HG02938 (cell line): ENCODE results near the gene NOS1AP.
"Not testable (repeated sequence)": the region's sequence is repeated elsewhere in the genome, so short reads cannot be mapped to it uniquely, and the experiment has no call there.

Source experiments
- ATAC-seq: cut with Tn5 transposase; IDR thresholded peaks from one replicate; pipeline ENCODE4 v1.9.1; 2021; ENCODE audit warnings: mild to moderate bottlenecking, moderate library complexity; ENCODE audit not compliant: unreplicated experiment

The NOS1AP gene

DNA sequence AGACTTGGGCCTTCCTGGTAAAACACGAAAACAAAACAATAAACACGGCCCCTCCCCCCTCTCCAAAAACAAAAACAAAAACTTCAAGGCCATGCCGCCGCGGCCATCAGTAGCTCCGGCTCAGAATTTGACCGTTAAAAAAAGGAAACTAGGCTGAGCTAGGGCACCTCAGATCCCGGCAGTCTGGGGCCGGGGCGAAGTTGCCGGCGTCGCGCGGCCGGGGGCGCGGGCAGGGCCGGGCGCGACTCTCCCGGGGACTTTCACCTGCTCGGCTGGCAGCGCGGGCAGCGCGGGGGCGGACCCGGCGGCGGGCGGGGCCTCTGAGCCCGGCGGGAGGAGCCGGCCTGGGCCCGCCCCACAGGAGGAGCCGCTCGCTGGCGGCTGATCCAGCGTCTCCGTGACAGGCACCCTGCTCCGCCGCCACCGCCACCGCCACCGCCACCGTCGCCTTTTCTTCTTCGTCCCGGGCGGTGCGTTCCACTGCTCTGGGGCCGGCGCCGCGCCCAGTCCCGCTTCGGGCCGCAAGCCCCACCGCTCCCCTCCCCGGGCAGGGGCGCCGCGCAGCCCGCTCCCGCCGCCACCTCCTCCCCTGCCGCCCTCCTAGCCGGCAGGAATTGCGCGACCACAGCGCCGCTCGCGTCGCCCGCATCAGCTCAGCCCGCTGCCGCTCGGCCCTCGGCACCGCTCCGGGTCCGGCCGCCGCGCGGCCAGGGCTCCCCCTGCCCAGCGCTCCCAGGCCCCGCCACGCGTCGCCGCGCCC lies at the start of gene NOS1AP:
TSS of gene NOS1AP (plus strand) at position 358 of the 760 bp plus-strand sequence. CDS start 487 bp downstream, outside the sequence.
- peak; percentile 91 for ATAC-seq

- no peak for ATAC-seq
Observed at GRCh38 chr1:162020150-162020549, 49.3 kb upstream of the NOS1AP start.

DNA sequence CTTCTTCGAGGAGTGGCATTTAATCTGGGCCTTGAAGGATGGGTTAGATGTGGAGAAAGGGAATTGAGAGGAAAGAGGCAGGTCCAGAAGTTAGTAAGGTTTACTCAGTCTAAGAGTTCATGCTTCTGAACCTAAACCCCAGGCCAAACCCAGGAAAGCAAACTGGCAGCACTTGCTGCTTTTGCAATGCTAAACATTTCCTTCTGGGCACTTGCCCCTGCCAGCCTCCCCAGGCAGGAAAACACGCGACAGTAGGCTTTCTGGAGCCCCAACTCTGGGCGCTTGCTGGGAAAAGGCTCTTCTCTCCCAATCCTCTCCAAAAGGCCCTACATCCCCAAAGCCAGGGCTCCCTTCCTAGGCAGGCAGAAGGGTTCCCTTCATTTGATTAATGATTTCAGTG lies 48.4 kb upstream of the NOS1AP start:
- no peak for ATAC-seq

DNA sequence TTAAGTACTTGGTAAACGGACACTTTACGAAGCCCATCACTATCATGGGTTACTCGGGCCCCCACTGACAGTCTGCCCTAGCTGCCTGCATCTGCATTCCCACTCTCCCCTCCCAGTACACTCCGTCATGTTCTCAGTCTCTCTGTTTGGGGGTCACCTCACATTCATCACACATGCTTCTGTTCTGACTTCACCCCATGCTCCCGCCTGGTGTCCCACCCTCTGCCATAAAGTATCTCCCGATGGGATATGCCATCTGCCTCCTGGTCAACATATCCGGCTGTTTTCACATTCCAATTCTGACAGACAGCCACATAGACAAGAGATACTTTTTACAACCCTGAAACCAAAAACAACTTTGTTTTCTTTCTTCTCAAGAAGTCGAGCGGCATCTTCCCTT lies 46.9 kb upstream of the NOS1AP start:
- no peak for ATAC-seq

- ATAC-seq: no peak
Observed at GRCh38 chr1:162023181-162023546, 46.3 kb upstream of the NOS1AP start.

- ATAC-seq: no peak
Observed at GRCh38 chr1:162023547-162024501, 45.7 kb upstream of the NOS1AP start, which contains the start of gene OLFML2B. Gene OLFML2B (minus strand): TSS chr1:162023869. CDS start chr1:162023430, 439 bp downstream.

- no peak for ATAC-seq
Observed at GRCh38 chr1:162025541-162025940, 44.0 kb upstream of the NOS1AP start.

DNA sequence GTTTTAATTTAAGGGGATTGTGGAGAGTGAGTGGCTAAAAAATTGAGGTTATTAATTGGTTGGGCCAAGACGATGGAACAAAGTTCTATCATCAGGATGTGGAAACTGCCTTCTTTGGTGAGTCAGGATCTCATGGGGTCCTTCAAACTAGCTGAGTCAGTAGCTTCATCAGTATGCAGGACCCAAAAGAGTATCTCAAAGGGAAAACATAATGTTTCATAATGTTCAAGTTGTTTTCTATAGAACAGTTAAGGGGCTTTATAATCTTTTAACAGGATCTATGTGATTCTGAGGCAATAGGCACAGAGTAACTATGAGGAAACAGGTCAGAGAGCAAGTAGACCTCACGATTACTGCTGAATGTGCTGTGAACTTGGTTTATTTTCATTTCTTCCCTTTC lies 42.6 kb upstream of the NOS1AP start:
- no peak for ATAC-seq

- ATAC-seq: peak; percentile 56
Observed at GRCh38 chr1:162028726-162029125, 40.8 kb upstream of the NOS1AP start.

- no peak for ATAC-seq
Observed at GRCh38 chr1:162029157-162029556, 40.3 kb upstream of the NOS1AP start.

- ATAC-seq: no peak
Observed at GRCh38 chr1:162030759-162031280, 38.7 kb upstream of the NOS1AP start.

GRCh38 chr1:162033428-162033827 lies 36.1 kb upstream of the NOS1AP start:
- no peak for ATAC-seq

- ATAC-seq: no peak
Observed at GRCh38 chr1:162035241-162035640, 34.2 kb upstream of the NOS1AP start.

- no peak for ATAC-seq
Observed at GRCh38 chr1:162036163-162036562, 33.3 kb upstream of the NOS1AP start.

DNA sequence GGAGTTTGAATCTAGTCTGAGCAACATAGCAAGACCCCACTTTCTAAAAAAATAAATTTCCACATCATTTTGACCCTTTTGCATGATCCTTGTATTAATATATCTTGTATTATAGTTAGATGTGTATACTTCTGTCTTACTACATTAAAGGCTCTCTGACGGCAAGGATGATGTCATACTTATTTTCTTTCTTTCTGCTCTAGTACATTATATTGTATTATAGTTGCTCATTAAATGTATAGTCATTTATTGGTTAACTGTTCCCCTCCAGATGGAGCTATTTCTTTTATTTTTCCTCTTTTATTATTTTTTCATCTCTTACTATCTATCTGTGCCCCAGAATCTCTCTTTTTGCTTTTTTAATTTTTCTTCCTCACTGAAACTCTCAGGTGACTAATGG lies 30.9 kb upstream of the NOS1AP start:
- ATAC-seq: no peak

- ATAC-seq: no peak
Observed at GRCh38 chr1:162040001-162040400, 29.5 kb upstream of the NOS1AP start.

GRCh38 chr1:162040657-162041056 lies 28.8 kb upstream of the NOS1AP start:
- no peak for ATAC-seq

DNA sequence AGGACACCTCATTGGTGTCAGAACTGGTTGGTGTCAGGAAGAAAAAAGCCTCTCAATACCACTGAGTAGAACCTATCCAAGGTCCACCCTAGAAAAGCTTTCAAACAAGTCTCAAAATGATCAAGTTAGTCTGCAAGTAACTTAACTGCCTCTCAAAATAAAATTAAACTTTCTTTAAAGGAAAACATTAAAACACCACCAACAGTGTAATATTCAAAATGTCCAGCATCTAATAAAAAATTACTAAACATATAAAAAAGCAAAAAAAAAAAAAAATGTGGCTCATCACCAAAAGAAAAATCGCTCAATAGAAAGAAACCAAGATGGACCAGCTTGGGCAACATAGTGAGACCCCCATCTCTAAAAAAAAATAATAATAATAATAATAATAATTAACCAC lies 27.1 kb upstream of the NOS1AP start:
- no peak for ATAC-seq

DNA sequence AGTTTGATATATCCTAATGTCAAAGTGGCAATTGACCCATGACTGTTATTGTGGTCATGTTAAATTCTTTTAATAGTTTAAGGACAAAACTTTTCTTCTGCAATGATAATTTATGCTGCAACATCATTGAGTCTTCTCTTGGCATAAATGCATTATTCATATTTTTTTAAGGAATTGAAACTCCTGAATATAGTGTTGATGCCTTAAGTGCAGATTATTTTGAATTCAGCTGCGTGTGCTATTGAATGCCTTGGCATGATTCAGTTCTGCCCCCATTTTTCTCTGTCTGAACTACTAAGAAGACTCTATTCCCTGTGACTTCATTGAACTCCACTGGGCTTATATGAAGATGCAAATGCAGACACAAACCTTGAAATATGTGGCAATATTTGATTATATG lies 22.6 kb upstream of the NOS1AP start:
- ATAC-seq: no peak

DNA sequence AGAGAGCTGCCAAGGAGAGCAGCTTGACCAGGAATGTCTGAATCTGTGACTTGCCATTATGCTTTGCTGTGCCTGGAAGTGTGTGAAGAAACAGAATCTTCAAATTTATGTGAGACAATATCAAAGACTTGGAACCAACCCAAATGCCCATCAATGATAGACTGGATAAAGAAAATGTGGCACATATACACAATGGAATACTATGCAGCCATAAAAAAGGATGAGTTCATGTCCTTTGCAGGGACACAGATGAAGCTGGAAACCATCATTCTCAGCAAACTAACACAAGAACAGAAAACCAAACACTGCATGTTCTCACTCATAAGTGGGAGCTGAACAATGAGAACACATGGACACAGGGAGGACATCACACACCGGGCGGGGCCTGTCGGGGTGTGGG lies 15.5 kb upstream of the NOS1AP start:
- not testable (repeated sequence) for ATAC-seq

DNA sequence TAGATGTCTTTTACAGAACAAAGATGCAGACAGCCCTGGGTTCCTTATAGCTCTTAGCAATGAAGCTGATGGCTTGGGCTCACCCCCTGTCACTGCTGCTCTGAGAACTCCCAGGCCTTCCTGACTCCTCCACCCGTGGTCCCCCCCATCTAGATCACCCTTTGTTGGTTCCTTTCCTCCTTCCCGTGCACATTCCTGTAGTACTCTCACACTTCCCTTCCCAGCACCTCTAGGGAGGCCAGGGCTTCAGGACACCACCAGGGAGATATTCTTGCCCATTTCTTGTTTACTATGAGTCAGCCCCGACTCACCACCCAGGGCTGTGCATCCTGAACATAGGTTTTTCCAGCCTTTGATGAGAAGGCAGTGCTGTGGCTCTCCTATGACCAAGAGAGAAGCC lies 14.4 kb upstream of the NOS1AP start:
- ATAC-seq: no peak

GRCh38 chr1:162056043-162056442 lies 13.4 kb upstream of the NOS1AP start:
- peak; percentile 79 for ATAC-seq
